Progenitor cell of endocrine pancreas (in vitro differentiated cells): ENCODE data around the gene WDFY3. TPM values are rescaled to one million over a fixed set of nuclear protein-coding genes. Genes with fewer than 3 reads are reported as not detected.

ENCODE experiments used
- DNase-seq: peaks from one replicate; pipeline ENCODE4 v3.0.0; 2021; ENCODE audit warnings: low spot score; ENCODE audit not compliant: unreplicated experiment
- H3K27ac Mint-ChIP-seq: 2 replicates; pipeline ENCODE4 v1.8.0; 2021; ENCODE audit warnings: mild to moderate bottlenecking, moderate library complexity, mixed read lengths
- H3K27me3 Mint-ChIP-seq: 2 replicates; pipeline ENCODE4 v1.8.0; 2021; ENCODE audit warnings: mixed read lengths
- H3K36me3 Mint-ChIP-seq: 2 replicates; pipeline ENCODE4 v1.8.0; 2022; ENCODE audit warnings: mixed read lengths; ENCODE audit not compliant: insufficient read depth
- H3K4me1 Mint-ChIP-seq: 2 replicates; pipeline ENCODE4 v1.8.0; 2021; ENCODE audit warnings: low read depth, mixed read lengths
- H3K4me3 Mint-ChIP-seq: 2 replicates; pipeline ENCODE4 v1.8.0; 2021; ENCODE audit warnings: low read depth, mild to moderate bottlenecking, moderate library complexity, mixed read lengths
- H3K9me3 Mint-ChIP-seq: 2 replicates; pipeline ENCODE4 v1.8.0; 2021; ENCODE audit warnings: low read depth, mixed read lengths
- CTCF ChIP-seq: fragments of 200-600 bp; sonication (generic); IDR thresholded peaks from one replicate; pipeline ENCODE4 v1.5.0; 2021; ENCODE audit warnings: antibody characterized with exemption, mild to moderate bottlenecking; ENCODE audit not compliant: unreplicated experiment
- total RNA-seq: library from RNA; stranded (reverse); gene quantifications from 2 replicates; pipeline ENCODE4 v1.2.1, GENCODE V29; 2021

WDFY3 gene
- total RNA-seq, 1 donor from 2014 or later = 115 TPM

GRCh38 chr4:84931274-84931673, 35.2 kb downstream of the WDFY3 start:
- H3K4me3 Mint-ChIP-seq = no peak overlapping the region
- peaks cover 18% of the 10 kb centered on the region for H3K36me3 Mint-ChIP-seq
- peaks cover 6% of the 10 kb centered on the region for H3K4me1 Mint-ChIP-seq
- H3K27me3 Mint-ChIP-seq = no peaks in the 10 kb centered on the region
- TF ChIP-seq CTCF = no peak
- DNase-seq = no peak
- no peak overlapping the region for H3K27ac Mint-ChIP-seq
- peaks cover 7% of the 10 kb centered on the region for H3K9me3 Mint-ChIP-seq

- H3K27ac Mint-ChIP-seq = no peak overlapping the region
- peaks cover 18% of the 10 kb centered on the region for H3K36me3 Mint-ChIP-seq
- H3K4me3 Mint-ChIP-seq = no peak overlapping the region
- H3K4me1 Mint-ChIP-seq = peaks cover 18% of the 10 kb centered on the region
- DNase-seq = no peak
- H3K9me3 Mint-ChIP-seq = no peaks in the 10 kb centered on the region
- no peaks in the 10 kb centered on the region for H3K27me3 Mint-ChIP-seq
- TF ChIP-seq CTCF = no peak
These were observed 38.4 kb downstream of the WDFY3 start for GRCh38 chr4:84928089-84928488.

GRCh38 chr4:84927428-84927827, 39.1 kb downstream of the WDFY3 start:
- no peak for DNase-seq
- no peaks in the 10 kb centered on the region for H3K27me3 Mint-ChIP-seq
- H3K36me3 Mint-ChIP-seq = peaks cover 18% of the 10 kb centered on the region
- no peaks in the 10 kb centered on the region for H3K9me3 Mint-ChIP-seq
- TF ChIP-seq CTCF = no peak
- no peak overlapping the region for H3K4me3 Mint-ChIP-seq
- H3K4me1 Mint-ChIP-seq = peaks cover 18% of the 10 kb centered on the region
- no peak overlapping the region for H3K27ac Mint-ChIP-seq

- TF ChIP-seq CTCF = no peak
- no peak for DNase-seq
- no peak overlapping the region for H3K4me3 Mint-ChIP-seq
- no peaks in the 10 kb centered on the region for H3K9me3 Mint-ChIP-seq
- no peaks in the 10 kb centered on the region for H3K27me3 Mint-ChIP-seq
- peaks cover 18% of the 10 kb centered on the region for H3K4me1 Mint-ChIP-seq
- H3K27ac Mint-ChIP-seq = no peak overlapping the region
- H3K36me3 Mint-ChIP-seq = peaks cover 20% of the 10 kb centered on the region
These were observed 40.9 kb downstream of the WDFY3 start for GRCh38 chr4:84925558-84925957.

GRCh38 chr4:84924434-84924833, 42.1 kb downstream of the WDFY3 start:
- H3K27me3 Mint-ChIP-seq = no peaks in the 10 kb centered on the region

More at GRCh38 chr4:84924434-84924833, 42.1 kb downstream of the WDFY3 start:
- Mint-ChIP-seq H3K4me1 (peaks cover 18% of the 10 kb centered on the region), H3K9me3 (no peaks in the 10 kb centered on the region), H3K4me3 (no peak overlapping the region), H3K36me3 (peaks cover 18% of the 10 kb centered on the region), H3K27ac (peak overlapping the region; percentile 85)
- no peak for DNase-seq
- TF ChIP-seq CTCF = no peak
